RWPE2 (cell line): ENCODE data around the gene ABCA8.

Experiments used
- ATAC-seq: fragments of 200-7000 bp; cut with Tn5 transposase; 3 replicates; pipeline ENCODE4 v1.9.1; 2021; ENCODE audit warnings: low read depth
- DNase-seq: peaks from one replicate; pipeline ENCODE4 v3.0.0-alpha.2; 2020; ENCODE audit warnings: low spot score
- H3K27ac ChIP-seq: fragments of 450-650 bp; 2 replicates; pipeline ENCODE4 v1.5.1; 2017; ENCODE audit warnings: mild to moderate bottlenecking; ENCODE audit not compliant: poor library complexity, severe bottlenecking
- H3K27me3 ChIP-seq: fragments of 250-450 bp; sonication (Bioruptor Pico); 2 replicates; pipeline ENCODE4 v1.5.1; 2021; ENCODE audit warnings: mild to moderate bottlenecking, moderate library complexity; ENCODE audit not compliant: insufficient read depth, poor library complexity, severe bottlenecking
- H3K36me3 ChIP-seq: fragments of 250-450 bp; sonication (Bioruptor Pico); 2 replicates; pipeline ENCODE4 v1.5.1; 2020; ENCODE audit warnings: low read depth, mild to moderate bottlenecking, moderate library complexity
- H3K4me1 ChIP-seq: fragments of 250-450 bp; sonication (Bioruptor Pico); 2 replicates; pipeline ENCODE4 v1.5.1; 2021; ENCODE audit warnings: mild to moderate bottlenecking, moderate library complexity; ENCODE audit not compliant: insufficient read depth, poor library complexity, severe bottlenecking
- H3K4me3 ChIP-seq: fragments of 250-450 bp; sonication (Bioruptor Pico); 2 replicates; pipeline ENCODE4 v1.5.1; 2021; ENCODE audit warnings: mild to moderate bottlenecking, moderate library complexity; ENCODE audit not compliant: severe bottlenecking
- H3K9me3 ChIP-seq: fragments of 250-450 bp; sonication (Bioruptor Pico); 2 replicates; pipeline ENCODE4 v1.5.1; 2021; ENCODE audit warnings: mild to moderate bottlenecking, moderate library complexity; ENCODE audit not compliant: severe bottlenecking
- CTCF ChIP-seq: fragments of 450-650 bp; IDR thresholded peaks from one replicate; pipeline ENCODE4 v1.5.1; 2017; ENCODE audit warnings: mild to moderate bottlenecking, moderate library complexity; ENCODE audit not compliant: poor library complexity, severe bottlenecking

ABCA8 gene

GRCh38 chr17:68863091-68863652 is 92.0 kb downstream of the ABCA8 start:
- Histone ChIP-seq H3K36me3 (no peaks in the 10 kb centered on the region), H3K9me3 (no peaks in the 10 kb centered on the region), H3K27ac (no peak overlapping the region), H3K4me3 (no peak overlapping the region), H3K27me3 (no peaks in the 10 kb centered on the region), H3K4me1 (no peaks in the 10 kb centered on the region)
- peak; percentile 10 for TF ChIP-seq CTCF
- ATAC-seq = no peak
- no peak for DNase-seq

GRCh38 chr17:68861602-68862001 is 93.6 kb downstream of the ABCA8 start:
- no peak overlapping the region for H3K4me3 ChIP-seq
- H3K27me3 ChIP-seq = no peaks in the 10 kb centered on the region
- peak; percentile 14; the same call in 1 of the 3 replicates for ATAC-seq
- no peak for DNase-seq
- H3K36me3 ChIP-seq = no peaks in the 10 kb centered on the region
- no peak overlapping the region for H3K27ac ChIP-seq
- no peaks in the 10 kb centered on the region for H3K4me1 ChIP-seq
- H3K9me3 ChIP-seq = no peaks in the 10 kb centered on the region
- no peak for TF ChIP-seq CTCF

- H3K9me3 ChIP-seq = no peaks in the 10 kb centered on the region
- no peaks in the 10 kb centered on the region for H3K4me1 ChIP-seq
- no peak overlapping the region for H3K27ac ChIP-seq
- H3K36me3 ChIP-seq = no peaks in the 10 kb centered on the region
- no peaks in the 10 kb centered on the region for H3K27me3 ChIP-seq
- no peak for TF ChIP-seq CTCF
- ATAC-seq = no peak
- no peak for DNase-seq
- H3K4me3 ChIP-seq = no peak overlapping the region
Measured at GRCh38 chr17:68860941-68861340, 94.3 kb downstream of the ABCA8 start.

- ATAC-seq (no peak), DNase-seq (no peak)
- Histone ChIP-seq H3K27me3 (no peaks in the 10 kb centered on the region), H3K4me3 (no peak overlapping the region), H3K4me1 (no peaks in the 10 kb centered on the region), H3K9me3 (no peaks in the 10 kb centered on the region), H3K27ac (no peak overlapping the region), H3K36me3 (no peaks in the 10 kb centered on the region)
- no peak for TF ChIP-seq CTCF
Measured at GRCh38 chr17:68854452-68854851, 100.7 kb downstream of the ABCA8 start.

DNA sequence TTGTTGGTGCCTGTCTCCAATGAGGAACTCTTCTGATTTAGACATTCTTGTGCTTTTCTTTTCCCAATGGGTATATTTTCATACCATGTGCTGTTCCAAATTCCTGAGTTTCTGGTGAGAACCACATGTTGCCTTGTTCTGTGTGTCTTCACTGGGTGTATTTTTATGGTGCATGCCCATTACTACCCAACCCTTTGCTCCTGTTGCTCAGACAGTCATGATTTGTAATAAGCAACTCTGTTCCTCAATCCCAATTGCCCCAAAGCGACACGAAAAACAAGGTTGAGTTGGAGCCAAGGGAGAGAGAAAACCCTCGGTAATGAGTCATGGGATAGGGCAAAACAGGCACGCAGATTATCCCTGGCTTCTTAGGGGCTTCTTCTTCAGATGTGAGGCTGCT is 101.8 kb downstream of the ABCA8 start:
- Histone ChIP-seq H3K36me3 (no peaks in the 10 kb centered on the region), H3K9me3 (no peaks in the 10 kb centered on the region), H3K27me3 (no peaks in the 10 kb centered on the region), H3K27ac (no peak overlapping the region), H3K4me3 (no peak overlapping the region), H3K4me1 (no peaks in the 10 kb centered on the region)
- DNase-seq = no peak
- ATAC-seq = no peak
- TF ChIP-seq CTCF = no peak
